HG03439 (cell line): ENCODE results near the gene CNN3.

ENCODE experiments used
- ATAC-seq: cut with Tn5 transposase; IDR thresholded peaks from one replicate; pipeline ENCODE4 v1.9.1; 2021; ENCODE audit warnings: mild to moderate bottlenecking, moderate library complexity; ENCODE audit not compliant: unreplicated experiment

The CNN3 gene

GRCh38 chr1:94926915-94927404 lies at the start of gene CNN3:
CNN3 (minus strand) TSS chr1:94927110; CDS start chr1:94926894, 216 bp downstream.
- peak; percentile 65 for ATAC-seq

- ATAC-seq = no peak
These were observed 47.9 kb upstream of the CNN3 start for GRCh38 chr1:94974824-94975223.

- ATAC-seq = no peak
These were observed 47.3 kb upstream of the CNN3 start for GRCh38 chr1:94974241-94974640.

- no peak for ATAC-seq
These were observed 46.5 kb upstream of the CNN3 start for GRCh38 chr1:94973309-94973922.

- ATAC-seq = no peak
These were observed 44.6 kb upstream of the CNN3 start for GRCh38 chr1:94971491-94971924.

GRCh38 chr1:94970783-94971182 lies 43.9 kb upstream of the CNN3 start:
- no peak for ATAC-seq

- ATAC-seq = no peak
These were observed 42.2 kb upstream of the CNN3 start for GRCh38 chr1:94969137-94969536.

- no peak for ATAC-seq
These were observed 39.1 kb upstream of the CNN3 start for GRCh38 chr1:94966033-94966432.

GRCh38 chr1:94963864-94964263 lies 37.0 kb upstream of the CNN3 start:
- ATAC-seq = no peak

- peak; percentile 96 for ATAC-seq
These were observed 35.7 kb upstream of the CNN3 start for GRCh38 chr1:94962409-94963265.

GRCh38 chr1:94961988-94962387 lies 35.1 kb upstream of the CNN3 start:
- ATAC-seq = no peak

- ATAC-seq = no peak
These were observed 34.7 kb upstream of the CNN3 start for GRCh38 chr1:94961582-94961981.

- no peak for ATAC-seq
These were observed 31.2 kb upstream of the CNN3 start for GRCh38 chr1:94958081-94958480.

GRCh38 chr1:94955767-94956632 lies 29.1 kb upstream of the CNN3 start:
- no peak for ATAC-seq

- no peak for ATAC-seq
These were observed 27.6 kb upstream of the CNN3 start for GRCh38 chr1:94954263-94955220.

- no peak for ATAC-seq
These were observed 26.8 kb upstream of the CNN3 start for GRCh38 chr1:94953746-94954145.

GRCh38 chr1:94953107-94953506 lies 26.2 kb upstream of the CNN3 start:
- ATAC-seq = no peak

GRCh38 chr1:94952539-94952938 lies 25.6 kb upstream of the CNN3 start:
- ATAC-seq = no peak

- no peak for ATAC-seq
These were observed 24.7 kb upstream of the CNN3 start for GRCh38 chr1:94951509-94952208.
